ENCODE results near the gene TANGO2.

The TANGO2 gene

GRCh38 chr22:20054485-20054884 is 33.6 kb downstream of the TANGO2 start:
- DNase-seq (ENCODE audit: low read depth) = no peak
- TF ChIP-seq, protein P1, sequence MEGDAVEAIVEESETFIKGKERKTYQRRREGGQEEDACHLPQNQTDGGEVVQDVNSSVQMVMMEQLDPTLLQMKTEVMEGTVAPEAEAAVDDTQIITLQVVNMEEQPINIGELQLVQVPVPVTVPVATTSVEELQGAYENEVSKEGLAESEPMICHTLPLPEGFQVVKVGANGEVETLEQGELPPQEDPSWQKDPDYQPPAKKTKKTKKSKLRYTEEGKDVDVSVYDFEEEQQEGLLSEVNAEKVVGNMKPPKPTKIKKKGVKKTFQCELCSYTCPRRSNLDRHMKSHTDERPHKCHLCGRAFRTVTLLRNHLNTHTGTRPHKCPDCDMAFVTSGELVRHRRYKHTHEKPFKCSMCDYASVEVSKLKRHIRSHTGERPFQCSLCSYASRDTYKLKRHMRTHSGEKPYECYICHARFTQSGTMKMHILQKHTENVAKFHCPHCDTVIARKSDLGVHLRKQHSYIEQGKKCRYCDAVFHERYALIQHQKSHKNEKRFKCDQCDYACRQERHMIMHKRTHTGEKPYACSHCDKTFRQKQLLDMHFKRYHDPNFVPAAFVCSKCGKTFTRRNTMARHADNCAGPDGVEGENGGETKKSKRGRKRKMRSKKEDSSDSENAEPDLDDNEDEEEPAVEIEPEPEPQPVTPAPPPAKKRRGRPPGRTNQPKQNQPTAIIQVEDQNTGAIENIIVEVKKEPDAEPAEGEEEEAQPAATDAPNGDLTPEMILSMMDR (conservative IDR thresholded peaks at IDR 0.05; ENCODE audit: low read depth, low read length) = no peak
- H3K4me3 ChIP-seq (ENCODE audit: low read length) = no peak overlapping the region

GRCh38 chr22:20055144-20055543 is 34.2 kb downstream of the TANGO2 start:
- H3K4me3 ChIP-seq (ENCODE audit: low read length) = no peak overlapping the region
- DNase-seq (ENCODE audit: low read depth) = no peak
- TF ChIP-seq, protein P1 (conservative IDR thresholded peaks at IDR 0.05; ENCODE audit: low read depth, low read length) = no peak

GRCh38 chr22:20055654-20056053 is 34.7 kb downstream of the TANGO2 start:
- H3K4me3 ChIP-seq (ENCODE audit: low read length) = no peak overlapping the region
- TF ChIP-seq, protein P1 (conservative IDR thresholded peaks at IDR 0.05; ENCODE audit: low read depth, low read length) = no peak
- no peak for DNase-seq (ENCODE audit: low read depth)

GRCh38 chr22:20056161-20056560 is 35.3 kb downstream of the TANGO2 start:
- no peak for DNase-seq (ENCODE audit: low read depth)
- no peak overlapping the region for H3K4me3 ChIP-seq (ENCODE audit: low read length)
- TF ChIP-seq, protein P1 (conservative IDR thresholded peaks at IDR 0.05; ENCODE audit: low read depth, low read length) = no peak

DNA sequence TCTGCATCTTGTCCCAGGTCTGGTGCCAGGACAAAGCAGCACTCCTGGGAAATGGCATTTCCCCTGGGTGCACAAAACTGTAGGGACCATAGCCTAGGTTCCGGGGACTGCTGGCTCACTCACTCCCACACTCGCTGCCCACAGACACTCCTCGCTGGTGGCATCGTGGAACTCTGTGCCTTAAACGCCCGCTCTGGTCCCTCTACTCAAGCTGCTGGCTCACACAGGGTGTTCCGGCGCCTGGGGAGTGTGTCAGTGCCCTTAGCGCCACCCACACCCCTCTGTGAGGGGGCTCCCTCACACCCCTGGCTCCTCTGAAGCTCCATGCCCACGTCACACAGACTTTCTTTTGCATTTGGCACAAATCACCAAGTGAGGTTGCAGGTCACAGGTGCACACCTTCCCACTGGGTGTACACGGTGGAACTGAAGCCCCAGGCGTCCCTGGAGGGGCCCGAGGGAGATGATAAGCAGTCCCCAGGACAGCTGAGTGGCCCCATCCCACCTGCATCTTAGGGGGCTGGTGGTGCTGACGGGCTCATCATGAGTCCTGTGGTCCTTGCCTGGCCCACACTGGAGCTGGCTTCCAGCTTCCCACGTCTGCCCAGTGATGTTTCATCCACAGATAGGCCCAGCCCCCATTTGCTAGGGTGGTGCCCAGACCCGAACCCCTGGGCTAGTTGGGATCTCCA is 35.9 kb downstream of the TANGO2 start:
- TF ChIP-seq, protein P1 (conservative IDR thresholded peaks at IDR 0.05; ENCODE audit: low read depth, low read length) = no peak
- H3K4me3 ChIP-seq (ENCODE audit: low read length) = no peak overlapping the region
- DNase-seq (ENCODE audit: low read depth) = no peak

DNA sequence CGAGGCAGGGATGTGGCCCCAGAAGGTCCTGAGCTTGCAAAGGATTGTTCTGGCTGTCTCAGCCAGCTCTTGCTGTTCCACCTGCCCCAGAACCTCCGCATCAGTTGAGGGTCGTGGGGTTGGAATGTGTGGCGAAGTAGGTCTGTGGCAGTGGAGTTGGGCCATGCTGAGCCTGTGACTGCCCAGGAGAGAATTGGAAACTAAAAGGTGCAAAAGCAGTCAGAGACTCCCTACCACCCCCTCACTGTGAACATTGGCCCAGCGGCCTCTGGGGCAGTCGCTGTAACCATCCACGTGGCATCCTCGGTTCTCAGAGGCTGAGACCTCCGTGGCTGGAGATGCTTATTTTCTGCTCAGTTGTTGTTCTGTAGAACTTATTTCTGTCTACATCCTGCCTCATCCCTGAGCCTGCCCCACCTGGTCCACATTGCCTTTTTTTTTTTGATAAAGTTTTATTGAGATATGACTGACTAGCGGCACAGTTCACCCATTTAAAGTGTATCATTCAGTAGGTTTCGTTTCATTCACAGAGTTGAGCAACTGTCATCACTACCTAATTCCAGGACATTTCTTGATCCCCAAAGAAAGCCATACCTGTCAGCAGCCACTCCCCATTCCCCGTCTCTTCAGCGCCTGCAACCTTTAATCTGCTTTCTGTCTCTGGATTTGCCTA is 36.8 kb downstream of the TANGO2 start:
- no peak for DNase-seq (ENCODE audit: low read depth)
- H3K4me3 ChIP-seq (ENCODE audit: low read length) = no peak overlapping the region
- TF ChIP-seq, protein P1 (conservative IDR thresholded peaks at IDR 0.05; ENCODE audit: low read depth, low read length) = no peak

All from retinal pigment epithelial cell (primary cell).